ENCODE data around the gene RTCA.
"Not testable (repeated sequence)": the region's sequence is repeated elsewhere in the genome, so short reads cannot be mapped to it uniquely, and the experiment has no call there.

Gene RTCA

GRCh38 chr1:100265931-100266740, at the start of gene RTCA:
Gene RTCA (plus strand): TSS chr1:100266216. CDS start chr1:100266376, 160 bp downstream.
- DNase-seq (ENCODE audit: low read depth in 3 of 3) = peak; percentile 92 to 95 (median 93)

- DNase-seq (ENCODE audit: low read depth in 3 of 3) = no peak
These were observed 48.2 kb upstream of the RTCA start for GRCh38 chr1:100217834-100218233.

- DNase-seq (ENCODE audit: low read depth in 3 of 3) = no peak
These were observed 46.6 kb upstream of the RTCA start for GRCh38 chr1:100219457-100219856.

GRCh38 chr1:100219883-100220282, 46.1 kb upstream of the RTCA start:
- DNase-seq (ENCODE audit: low read depth in 3 of 3) = no peak

- no peak for DNase-seq (ENCODE audit: low read depth in 3 of 3)
These were observed 43.6 kb upstream of the RTCA start for GRCh38 chr1:100222428-100222827.

GRCh38 chr1:100229681-100230443, 36.2 kb upstream of the RTCA start:
- no peak for DNase-seq (ENCODE audit: low read depth in 3 of 3)

- DNase-seq (ENCODE audit: low read depth in 3 of 3) = no peak
These were observed 35.3 kb upstream of the RTCA start for GRCh38 chr1:100230765-100231164.

GRCh38 chr1:100231721-100232120, 34.3 kb upstream of the RTCA start:
- DNase-seq (ENCODE audit: low read depth in 3 of 3) = no peak

GRCh38 chr1:100232156-100232555, 33.9 kb upstream of the RTCA start:
- no peak for DNase-seq (ENCODE audit: low read depth in 3 of 3)

- DNase-seq (ENCODE audit: low read depth in 3 of 3) = not testable (repeated sequence)
These were observed 32.5 kb upstream of the RTCA start for GRCh38 chr1:100233566-100233965.

- DNase-seq (ENCODE audit: low read depth in 3 of 3) = no peak
These were observed 31.6 kb upstream of the RTCA start for GRCh38 chr1:100234432-100234831.

GRCh38 chr1:100237091-100237490, 28.9 kb upstream of the RTCA start:
- DNase-seq (ENCODE audit: low read depth in 3 of 3) = no peak

GRCh38 chr1:100239961-100240360, 26.1 kb upstream of the RTCA start:
- DNase-seq (ENCODE audit: low read depth in 3 of 3) = no peak

- no peak for DNase-seq (ENCODE audit: low read depth in 3 of 3)
These were observed 25.4 kb upstream of the RTCA start for GRCh38 chr1:100240631-100241030.

- DNase-seq (ENCODE audit: low read depth in 3 of 3) = no peak
These were observed 19.3 kb upstream of the RTCA start for GRCh38 chr1:100246738-100247137.

GRCh38 chr1:100249155-100249536, 16.9 kb upstream of the RTCA start:
- DNase-seq (ENCODE audit: low read depth in 3 of 3) = no peak

GRCh38 chr1:100249537-100250257, 16.3 kb upstream of the RTCA start, which contains the start of gene DBT:
Gene DBT (minus strand): TSS chr1:100249834. CDS start chr1:100249820, 14 bp downstream.
- DNase-seq (ENCODE audit: low read depth in 3 of 3) = peak; percentile 82 to 91 (median 90)

GRCh38 chr1:100250264-100250663, 15.8 kb upstream of the RTCA start:
- no peak for DNase-seq (ENCODE audit: low read depth in 3 of 3)

GRCh38 chr1:100250807-100251206, 15.2 kb upstream of the RTCA start:
- DNase-seq (ENCODE audit: low read depth in 3 of 3) = no peak

GRCh38 chr1:100252901-100253300, 13.1 kb upstream of the RTCA start:
- DNase-seq (ENCODE audit: low read depth in 3 of 3) = no peak

- DNase-seq (ENCODE audit: low read depth in 3 of 3) = no peak
These were observed 12.5 kb upstream of the RTCA start for GRCh38 chr1:100253552-100253951.

- not testable (repeated sequence) for DNase-seq (ENCODE audit: low read depth in 3 of 3)
These were observed 9.7 kb upstream of the RTCA start for GRCh38 chr1:100256273-100256672.

Measured in stimulated activated CD4-positive, alpha-beta T cell treated with anti-CD3 and anti-CD28 coated beads, TNF-alpha, amount 100 ng/mL, for 48 hours (primary cell).